ENCODE results near the gene CFAP221. TPM values are rescaled to one million over a fixed set of nuclear protein-coding genes. Genes with fewer than 3 reads are reported as not detected.
"Not testable (repeated sequence)": the region's sequence is repeated elsewhere in the genome, so short reads cannot be mapped to it uniquely, and the experiment has no call there.

CFAP221 gene
- total RNA-seq, 1 experiment from 2014 or later: not detected

DNA sequence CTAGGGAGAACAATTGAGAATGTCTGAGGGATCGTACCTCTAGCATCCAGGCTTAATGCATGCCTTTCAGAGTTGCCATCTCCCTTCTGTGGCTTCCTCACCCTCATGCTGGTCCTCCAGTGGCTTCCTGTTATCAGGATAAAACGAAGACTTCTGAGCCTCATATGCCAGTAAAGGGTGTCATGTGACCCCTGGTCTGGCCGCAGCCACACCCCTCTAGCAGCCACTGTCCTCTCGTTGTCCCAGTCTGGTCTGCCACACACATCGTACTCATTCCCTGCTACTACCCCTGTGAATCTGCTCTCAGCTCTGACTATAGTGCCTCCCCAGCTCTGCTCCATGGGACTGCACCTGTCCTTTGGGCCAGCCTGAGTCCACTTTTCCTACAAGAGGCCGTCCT, 72.2 kb downstream of the CFAP221 start:
- no peak overlapping the region for H3K27ac ChIP-seq
- H3K4me1 ChIP-seq (replicated peaks): no peaks in the 10 kb centered on the region
- no peak overlapping the region for H3K4me3 ChIP-seq
- no peaks in the 10 kb centered on the region for H3K27me3 ChIP-seq (replicated peaks)
- peaks cover 10% of the 10 kb centered on the region for H3K9me3 ChIP-seq (replicated peaks)
- H3K36me3 ChIP-seq: no peaks in the 10 kb centered on the region
- DNase-seq (ENCODE audit: low read depth in 1 of 2, low spot score in 2 of 2): no peak

DNA sequence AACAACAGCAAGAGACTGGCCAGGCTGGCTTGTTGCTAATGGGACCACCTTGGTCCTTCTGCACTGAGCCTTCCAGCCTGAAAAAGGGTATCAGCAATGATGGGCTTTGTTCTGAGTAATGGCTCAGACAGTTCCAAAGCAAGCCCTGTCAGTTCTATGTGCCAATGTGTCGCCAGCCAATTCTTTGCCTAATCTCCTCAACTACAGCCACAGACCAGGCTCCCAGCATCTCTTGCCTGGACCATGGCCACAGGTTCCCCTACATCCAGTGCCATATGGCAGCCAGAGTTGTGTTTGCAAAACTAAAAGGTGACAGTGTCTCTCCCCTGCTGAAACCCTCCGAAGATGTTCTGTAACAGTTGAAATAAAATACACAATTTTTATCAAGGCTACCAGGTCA, 73.2 kb downstream of the CFAP221 start:
- Histone ChIP-seq H3K4me1 (replicated peaks) (no peaks in the 10 kb centered on the region), H3K27ac (no peak overlapping the region), H3K27me3 (replicated peaks) (no peaks in the 10 kb centered on the region), H3K9me3 (replicated peaks) (peaks cover 10% of the 10 kb centered on the region), H3K36me3 (no peaks in the 10 kb centered on the region), H3K4me3 (no peak overlapping the region)
- no peak for DNase-seq (ENCODE audit: low read depth in 1 of 2, low spot score in 2 of 2)

GRCh38 chr2:119618725-119619124, 74.5 kb downstream of the CFAP221 start:
- not testable (repeated sequence) for H3K27me3 ChIP-seq (replicated peaks); H3K4me1 ChIP-seq (replicated peaks); H3K27ac ChIP-seq; DNase-seq (ENCODE audit: low read depth in 1 of 2, low spot score in 2 of 2); H3K9me3 ChIP-seq (replicated peaks); H3K4me3 ChIP-seq; H3K36me3 ChIP-seq

DNA sequence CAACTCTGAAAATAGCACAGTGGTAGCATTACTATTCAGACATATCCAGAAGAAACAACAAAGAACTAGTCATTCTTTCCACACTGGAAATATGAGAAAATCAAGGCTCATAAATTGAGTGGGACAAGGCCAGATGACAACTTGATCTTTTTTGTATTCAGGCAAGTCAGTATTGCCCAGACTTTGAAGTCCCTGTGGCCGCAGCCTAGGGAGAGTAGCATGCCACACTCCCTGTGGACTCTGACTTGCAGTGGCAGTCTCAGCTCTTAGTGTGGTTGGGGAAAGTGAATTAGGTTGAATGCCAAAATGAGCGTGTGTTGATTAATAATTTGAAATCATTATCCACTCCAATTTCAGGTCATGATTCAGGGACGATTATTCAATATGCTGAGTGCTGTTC, 81.0 kb downstream of the CFAP221 start:
- Histone ChIP-seq H3K27ac (no peak overlapping the region), H3K4me1 (replicated peaks) (no peaks in the 10 kb centered on the region), H3K9me3 (replicated peaks) (no peaks in the 10 kb centered on the region), H3K27me3 (replicated peaks) (no peaks in the 10 kb centered on the region), H3K36me3 (no peaks in the 10 kb centered on the region), H3K4me3 (no peak overlapping the region)
- no peak for DNase-seq (ENCODE audit: low read depth in 1 of 2, low spot score in 2 of 2)

- DNase-seq (ENCODE audit: low read depth in 1 of 2, low spot score in 2 of 2): no peak
- Histone ChIP-seq H3K4me3 (no peak overlapping the region), H3K36me3 (no peaks in the 10 kb centered on the region), H3K27me3 (replicated peaks) (no peaks in the 10 kb centered on the region), H3K27ac (no peak overlapping the region), H3K4me1 (replicated peaks) (no peaks in the 10 kb centered on the region), H3K9me3 (replicated peaks) (no peaks in the 10 kb centered on the region)
These were observed 85.1 kb downstream of the CFAP221 start for GRCh38 chr2:119629323-119629825.

DNA sequence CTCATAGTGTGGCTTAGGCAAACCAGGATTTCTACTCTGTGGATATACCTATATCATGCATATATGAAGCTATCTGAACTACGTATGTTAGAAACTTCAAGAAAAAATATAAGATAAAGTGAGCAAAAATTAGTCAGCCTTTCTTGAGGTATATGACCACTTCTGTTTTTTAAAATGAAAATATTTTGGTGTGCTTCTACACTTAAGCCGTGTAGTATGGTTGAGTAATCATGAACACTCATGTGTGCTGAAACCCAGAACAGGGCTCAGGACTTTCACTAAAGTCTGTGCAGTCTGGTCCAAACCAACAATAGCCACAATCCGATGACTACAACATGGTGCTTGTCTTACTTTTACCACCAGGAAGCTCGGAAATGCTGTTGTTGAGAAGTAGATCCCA, 85.9 kb downstream of the CFAP221 start:
- Histone ChIP-seq H3K27me3 (replicated peaks) (no peaks in the 10 kb centered on the region), H3K9me3 (replicated peaks) (no peaks in the 10 kb centered on the region), H3K4me3 (no peak overlapping the region), H3K27ac (no peak overlapping the region), H3K4me1 (replicated peaks) (no peaks in the 10 kb centered on the region), H3K36me3 (no peaks in the 10 kb centered on the region)
- DNase-seq (ENCODE audit: low read depth in 1 of 2, low spot score in 2 of 2): no peak

GRCh38 chr2:119637371-119637770, 93.1 kb downstream of the CFAP221 start:
- no peak for DNase-seq (ENCODE audit: low read depth in 1 of 2, low spot score in 2 of 2)
- no peaks in the 10 kb centered on the region for H3K36me3 ChIP-seq
- no peak overlapping the region for H3K27ac ChIP-seq
- H3K4me3 ChIP-seq: no peak overlapping the region
- H3K9me3 ChIP-seq (replicated peaks): no peaks in the 10 kb centered on the region
- peaks cover 8% of the 10 kb centered on the region; the same call in 1 of the 2 replicates for H3K27me3 ChIP-seq (replicated peaks)
- H3K4me1 ChIP-seq (replicated peaks): no peaks in the 10 kb centered on the region

- Histone ChIP-seq H3K27ac (no peak overlapping the region), H3K36me3 (no peaks in the 10 kb centered on the region), H3K4me3 (no peak overlapping the region), H3K4me1 (replicated peaks) (no peaks in the 10 kb centered on the region), H3K9me3 (replicated peaks) (no peaks in the 10 kb centered on the region), H3K27me3 (replicated peaks) (peaks cover 8% of the 10 kb centered on the region; the same call in 1 of the 2 replicates)
- no peak for DNase-seq (ENCODE audit: low read depth in 1 of 2, low spot score in 2 of 2)
These were observed 94.0 kb downstream of the CFAP221 start for GRCh38 chr2:119638246-119638645.

GRCh38 chr2:119638685-119639554, 94.7 kb downstream of the CFAP221 start:
- no peaks in the 10 kb centered on the region for H3K9me3 ChIP-seq (replicated peaks)
- H3K27ac ChIP-seq: no peak overlapping the region
- no peak overlapping the region for H3K4me3 ChIP-seq
- peaks cover 8% of the 10 kb centered on the region; the same call in 1 of the 2 replicates for H3K27me3 ChIP-seq (replicated peaks)
- no peaks in the 10 kb centered on the region for H3K4me1 ChIP-seq (replicated peaks)
- no peak for DNase-seq (ENCODE audit: low read depth in 1 of 2, low spot score in 2 of 2)
- no peaks in the 10 kb centered on the region for H3K36me3 ChIP-seq

GRCh38 chr2:119641562-119642258, 97.5 kb downstream of the CFAP221 start:
- H3K36me3 ChIP-seq: no peaks in the 10 kb centered on the region
- no peak overlapping the region for H3K4me3 ChIP-seq
- peak; percentile 53 to 64 for DNase-seq (ENCODE audit: low read depth in 1 of 2, low spot score in 2 of 2)
- peaks cover 8% of the 10 kb centered on the region; the same call in 1 of the 2 replicates for H3K27me3 ChIP-seq (replicated peaks)
- H3K4me1 ChIP-seq (replicated peaks): no peaks in the 10 kb centered on the region
- H3K27ac ChIP-seq: no peak overlapping the region
- no peaks in the 10 kb centered on the region for H3K9me3 ChIP-seq (replicated peaks)

GRCh38 chr2:119644186-119644585, 99.9 kb downstream of the CFAP221 start:
- H3K36me3 ChIP-seq: no peaks in the 10 kb centered on the region
- no peak overlapping the region for H3K4me3 ChIP-seq
- no peak overlapping the region for H3K27ac ChIP-seq
- H3K27me3 ChIP-seq (replicated peaks): no peaks in the 10 kb centered on the region
- DNase-seq (ENCODE audit: low read depth in 1 of 2, low spot score in 2 of 2): no peak
- no peaks in the 10 kb centered on the region for H3K4me1 ChIP-seq (replicated peaks)
- H3K9me3 ChIP-seq (replicated peaks): no peaks in the 10 kb centered on the region

GRCh38 chr2:119645173-119645855, 101.1 kb downstream of the CFAP221 start:
- Histone ChIP-seq H3K36me3 (no peaks in the 10 kb centered on the region), H3K9me3 (replicated peaks) (no peaks in the 10 kb centered on the region), H3K4me1 (replicated peaks) (no peaks in the 10 kb centered on the region), H3K27ac (no peak overlapping the region), H3K4me3 (no peak overlapping the region), H3K27me3 (replicated peaks) (no peaks in the 10 kb centered on the region)
- no peak for DNase-seq (ENCODE audit: low read depth in 1 of 2, low spot score in 2 of 2)

GRCh38 chr2:119646149-119646548, 101.9 kb downstream of the CFAP221 start:
- Histone ChIP-seq H3K9me3 (replicated peaks) (no peaks in the 10 kb centered on the region), H3K4me1 (replicated peaks) (no peaks in the 10 kb centered on the region), H3K27me3 (replicated peaks) (no peaks in the 10 kb centered on the region), H3K27ac (no peak overlapping the region), H3K4me3 (no peak overlapping the region), H3K36me3 (no peaks in the 10 kb centered on the region)
- DNase-seq (ENCODE audit: low read depth in 1 of 2, low spot score in 2 of 2): no peak

Measured in SJSA1 (cell line).